ENCODE measurements around the gene BHLHE41.

GRCh38 chr12:26158078-26158764, 33.4 kb upstream of the BHLHE41 start:
- TF ChIP-seq CTCF (IDR thresholded peaks at IDR 0.05) (no peak), POLR2A (IDR thresholded peaks at IDR 0.05) (no peak)
